Dendritic cell treated with granulocyte-macrophage colony-stimulating factor and Interleukin-4, amounts not matched to agents 40 ng/mL and 50 ng/mL, for 4 days (primary cell): Measurements from ENCODE around the gene MRPL30.
"Not testable (repeated sequence)": the region's sequence is repeated elsewhere in the genome, so short reads cannot be mapped to it uniquely, and the experiment has no call there.

Source experiments
- H3K27ac Mint-ChIP-seq: one replicate; pipeline ENCODE4 v1.8.0; 2022; ENCODE audit warnings: mild to moderate bottlenecking, mixed read lengths
- H3K27me3 Mint-ChIP-seq: one replicate; pipeline ENCODE4 v1.8.0; 2022; ENCODE audit warnings: mild to moderate bottlenecking, mixed read lengths
- H3K36me3 Mint-ChIP-seq: one replicate; pipeline ENCODE4 v1.8.0; 2022; ENCODE audit warnings: low read depth, mixed read lengths
- H3K4me1 Mint-ChIP-seq: one replicate; pipeline ENCODE4 v1.8.0; 2022; ENCODE audit warnings: low read depth, mixed read lengths
- H3K4me3 Mint-ChIP-seq: one replicate; pipeline ENCODE4 v1.8.0; 2022; ENCODE audit warnings: mild to moderate bottlenecking, moderate library complexity, mixed read lengths
- H3K9me3 Mint-ChIP-seq: one replicate; pipeline ENCODE4 v1.8.0; 2022; ENCODE audit warnings: mixed read lengths
- intact Hi-C: fragments of 100-400 bp; cut with micrococcal nuclease; formaldehyde crosslinking; loops from one replicate; pipeline ENCODE4 v1.15.0; 2022

Gene MRPL30

GRCh38 chr2:99180755-99181623 lies at the start of gene MRPL30, which contains the start of gene MITD1:
Gene MRPL30, plus strand, starts transcription at chr2:99181184. Its CDS starts 5,020 bp downstream, at chr2:99186204.
Gene MITD1, minus strand, starts transcription at chr2:99181058. Its CDS starts 77 bp downstream, at chr2:99180981.
- Mint-ChIP-seq H3K36me3 (peaks cover 38% of the 10 kb centered on the region), H3K4me3 (peak within 1 kb of the TSS; percentile 97), H3K27ac (peak within 1 kb of the TSS; percentile 88), H3K9me3 (no peaks in the 10 kb centered on the region), H3K27me3 (no peaks in the 10 kb centered on the region), H3K4me1 (peaks cover 34% of the 10 kb centered on the region)
- intact Hi-C loops, result loop anchor here (2.0 to 10.0 kb wide), 4 partner anchors 26 to 574 kb away; partner anchors contain the start of genes C2orf15, COA5, LIPT1 and REV1

- H3K36me3 Mint-ChIP-seq, H3K27me3 Mint-ChIP-seq, H3K27ac Mint-ChIP-seq, intact Hi-C loops, H3K4me3 Mint-ChIP-seq: not testable (repeated sequence)
- Mint-ChIP-seq H3K9me3 (peaks cover 42% of the 10 kb centered on the region), H3K4me1 (peaks cover 18% of the 10 kb centered on the region)
These were observed 45.9 kb upstream of the MRPL30 start for GRCh38 chr2:99135044-99135556.

- H3K27ac Mint-ChIP-seq, result no peak overlapping the region
- intact Hi-C loops, result no loop called here
- no peak overlapping the region for H3K4me3 Mint-ChIP-seq
- peaks cover 11% of the 10 kb centered on the region for H3K27me3 Mint-ChIP-seq
- peaks cover 36% of the 10 kb centered on the region for H3K4me1 Mint-ChIP-seq
- H3K36me3 Mint-ChIP-seq, result peaks cover 13% of the 10 kb centered on the region
- peaks cover 3% of the 10 kb centered on the region for H3K9me3 Mint-ChIP-seq
These were observed 42.0 kb upstream of the MRPL30 start for GRCh38 chr2:99139003-99139402.

- Mint-ChIP-seq H3K4me3 (peak overlapping the region; percentile 97), H3K4me1 (peaks cover 37% of the 10 kb centered on the region), H3K36me3 (peaks cover 13% of the 10 kb centered on the region), H3K27ac (peak overlapping the region; percentile 88), H3K9me3 (no peaks in the 10 kb centered on the region), H3K27me3 (peaks cover 11% of the 10 kb centered on the region)
- intact Hi-C loops, result loop anchor here (2.0 to 5.0 kb wide), 2 partner anchors 15 to 42 kb away; partner anchors contain the start of genes LIPT1, MITD1, MRPL30 and TSGA10
These were observed 40.7 kb upstream of the MRPL30 start for GRCh38 chr2:99140056-99140859.

- H3K4me3 Mint-ChIP-seq, result peak overlapping the region; percentile 97
- peaks cover 32% of the 10 kb centered on the region for H3K4me1 Mint-ChIP-seq
- H3K27ac Mint-ChIP-seq, result peak overlapping the region; percentile 88
- no peaks in the 10 kb centered on the region for H3K9me3 Mint-ChIP-seq
- intact Hi-C loops, result loop anchor here (2.0 to 5.0 kb wide), 2 partner anchors 14 to 42 kb away; partner anchors contain the start of genes LIPT1, MITD1, MRPL30 and TSGA10
- H3K27me3 Mint-ChIP-seq, result peaks cover 11% of the 10 kb centered on the region
- H3K36me3 Mint-ChIP-seq, result peaks cover 13% of the 10 kb centered on the region
These were observed 40.2 kb upstream of the MRPL30 start for GRCh38 chr2:99140860-99141109.

- Mint-ChIP-seq H3K4me3 (peak within 1 kb of the TSS; percentile 97), H3K27me3 (peaks cover 11% of the 10 kb centered on the region), H3K36me3 (peaks cover 13% of the 10 kb centered on the region), H3K9me3 (no peaks in the 10 kb centered on the region), H3K27ac (peak within 1 kb of the TSS; percentile 88), H3K4me1 (peaks cover 32% of the 10 kb centered on the region)
- intact Hi-C loops, result loop anchor here (2.0 to 5.0 kb wide), 2 partner anchors 13 to 41 kb away; partner anchors contain the start of genes LIPT1, MITD1, MRPL30 and TSGA10
These were observed 39.6 kb upstream of the MRPL30 start, which contains the start of gene C2orf15 for GRCh38 chr2:99141110-99142108. Gene C2orf15, plus strand, starts transcription at chr2:99141707. Its CDS starts 8,852 bp downstream, at chr2:99150559.

- Mint-ChIP-seq H3K4me1 (peaks cover 23% of the 10 kb centered on the region), H3K4me3 (no peak overlapping the region), H3K36me3 (peaks cover 13% of the 10 kb centered on the region), H3K9me3 (no peaks in the 10 kb centered on the region), H3K27me3 (no peaks in the 10 kb centered on the region), H3K27ac (no peak overlapping the region)
- intact Hi-C loops, result loop anchor here (10.0 kb wide), 1 partner anchor 46 kb away; no protein-coding TSS in a partner anchor
These were observed 30.3 kb upstream of the MRPL30 start for GRCh38 chr2:99150706-99151105.

- no peaks in the 10 kb centered on the region for H3K9me3 Mint-ChIP-seq
- H3K4me3 Mint-ChIP-seq, result no peak overlapping the region
- peaks cover 23% of the 10 kb centered on the region for H3K36me3 Mint-ChIP-seq
- peaks cover 32% of the 10 kb centered on the region for H3K4me1 Mint-ChIP-seq
- intact Hi-C loops, result loop anchor here (10.0 kb wide), 1 partner anchor 48 kb away; no protein-coding TSS in a partner anchor
- no peaks in the 10 kb centered on the region for H3K27me3 Mint-ChIP-seq
- H3K27ac Mint-ChIP-seq, result no peak overlapping the region
These were observed 28.6 kb upstream of the MRPL30 start for GRCh38 chr2:99152199-99152895.

GRCh38 chr2:99153921-99154604 lies 26.9 kb upstream of the MRPL30 start:
- peak overlapping the region; percentile 97 for H3K4me3 Mint-ChIP-seq
- H3K27me3 Mint-ChIP-seq, result no peaks in the 10 kb centered on the region
- H3K4me1 Mint-ChIP-seq, result peaks cover 37% of the 10 kb centered on the region
- no peaks in the 10 kb centered on the region for H3K9me3 Mint-ChIP-seq
- intact Hi-C loops, result loop anchor here (2.0 to 10.0 kb wide), 3 partner anchors 13 to 49 kb away; partner anchors contain the start of genes C2orf15, MITD1 and MRPL30
- peak overlapping the region; percentile 94 for H3K27ac Mint-ChIP-seq
- H3K36me3 Mint-ChIP-seq, result peaks cover 38% of the 10 kb centered on the region

- Mint-ChIP-seq H3K4me1 (peaks cover 37% of the 10 kb centered on the region), H3K27ac (peak within 1 kb of the TSS; percentile 94)
These were observed 26.1 kb upstream of the MRPL30 start, which contains the start of the genes LIPT1 and TSGA10 for GRCh38 chr2:99154643-99155536. Gene LIPT1, plus strand, starts transcription at chr2:99154967. Its CDS starts 6,991 bp downstream, at chr2:99161958. Gene TSGA10, minus strand, starts transcription at chr2:99154942. Its CDS starts 45,503 bp downstream, at chr2:99109439.

GRCh38 chr2:99156891-99157290 lies 24.1 kb upstream of the MRPL30 start:
- H3K4me1 Mint-ChIP-seq, result peaks cover 31% of the 10 kb centered on the region
- intact Hi-C loops, result loop anchor here (10.0 kb wide), 1 partner anchor 52 kb away; no protein-coding TSS in a partner anchor
- no peaks in the 10 kb centered on the region for H3K9me3 Mint-ChIP-seq
- H3K4me3 Mint-ChIP-seq, result no peak overlapping the region
- peaks cover 49% of the 10 kb centered on the region for H3K36me3 Mint-ChIP-seq
- H3K27ac Mint-ChIP-seq, result no peak overlapping the region
- no peaks in the 10 kb centered on the region for H3K27me3 Mint-ChIP-seq

More at GRCh38 chr2:99154643-99155536, 26.1 kb upstream of the MRPL30 start, which contains the start of the genes LIPT1 and TSGA10:
- intact Hi-C loops, result loop anchor here (2.0 to 10.0 kb wide), 3 partner anchors 14 to 50 kb away; partner anchors contain the start of genes C2orf15, MITD1 and MRPL30
- Mint-ChIP-seq H3K9me3 (no peaks in the 10 kb centered on the region), H3K4me3 (peak within 1 kb of the TSS; percentile 97), H3K27me3 (no peaks in the 10 kb centered on the region), H3K36me3 (peaks cover 47% of the 10 kb centered on the region)
